Measurements from ENCODE around the gene FANCG. TPM values are rescaled to one million over a fixed set of nuclear protein-coding genes. Genes with fewer than 3 reads are reported as not detected.

The FANCG gene
- total and polyA plus RNA-seq, 3 experiments from 2014 or later, result 10.0 to 95.4 (median 90.6) TPM

GRCh38 chr9:35102769-35103659 lies 23.3 kb upstream of the FANCG start, which contains the start of gene STOML2:
Gene STOML2, minus strand, starts transcription at chr9:35103131. Its CDS starts 37 bp downstream, at chr9:35103094.
- H3K9me3 Mint-ChIP-seq, result no peaks in the 10 kb centered on the region
- peaks cover 0 to 60% (median 4%) of the 10 kb centered on the region in 3 donors for H3K36me3 Mint-ChIP-seq
- ChIA-PET CTCF (interaction anchor here (0.8 to 7.5 kb wide), 11 partner anchors 8 to 555 kb away, joined by 3 to 50 read pairs (median 4); partner anchors contain the start of genes ATOSB, CCDC107, FANCG and RMRP), POLR2A (interaction anchor here (0.5 to 1.6 kb wide), 8 partner anchors 9 to 561 kb away, joined by 3 to 8 read pairs (median 6); partner anchors contain the start of genes ATOSB, FANCG and VCP)
- Histone ChIP-seq H3K9me3 (ENCODE audit: low read length) (no peaks in the 10 kb centered on the region), H3K27me3 (ENCODE audit: insufficient read depth, low read length, poor library complexity, severe bottlenecking) (no peaks in the 10 kb centered on the region), H3K4me3 (ENCODE audit: low read length) (peak within 1 kb of the TSS; percentile 80), H3K4me1 (ENCODE audit: insufficient read depth, low read length) (peaks cover 15% of the 10 kb centered on the region), H3K27ac (ENCODE audit: low read depth, low read length) (peak within 1 kb of the TSS; percentile 86), H3K36me3 (ENCODE audit: insufficient read depth, low read length) (peaks cover 16% of the 10 kb centered on the region)
- peak within 1 kb of the TSS; percentile 80 to 100 (median 99) for H3K27ac Mint-ChIP-seq
- peak; percentile 85 to 95 (median 91) for DNase-seq
- peaks cover 0 to 2% of the 10 kb centered on the region in 2 donors for H3K27me3 Mint-ChIP-seq
- peaks cover 28 to 35% (median 33%) of the 10 kb centered on the region in 3 donors for H3K4me1 Mint-ChIP-seq
- H3K4me3 Mint-ChIP-seq, result peak within 1 kb of the TSS; percentile 84 to 98 (median 90)

GRCh38 chr9:35102465-35102768 lies 22.7 kb upstream of the FANCG start:
- POLR2A ChIA-PET, result interaction anchor here (0.5 to 1.6 kb wide), 4 partner anchors 9 to 562 kb away, joined by 3 to 8 read pairs (median 7); partner anchors contain the start of genes ATOSB and VCP
- H3K4me1 Mint-ChIP-seq, result peaks cover 32 to 38% (median 36%) of the 10 kb centered on the region in 3 donors
- H3K27ac ChIP-seq (ENCODE audit: low read depth, low read length), result peak overlapping the region; percentile 86
- H3K36me3 ChIP-seq (ENCODE audit: insufficient read depth, low read length), result peaks cover 16% of the 10 kb centered on the region
- peak overlapping the region; percentile 80 for H3K4me3 ChIP-seq (ENCODE audit: low read length)
- CTCF ChIA-PET, result interaction anchor here (1.1 to 7.5 kb wide), 6 partner anchors 7 to 556 kb away, joined by 4 to 50 read pairs (median 8); partner anchors contain the start of genes ATOSB, CCDC107, FANCG and RMRP
- H3K4me3 Mint-ChIP-seq, result peak overlapping the region; percentile 84 to 98 (median 90)
- H3K9me3 Mint-ChIP-seq, result no peaks in the 10 kb centered on the region
- H3K27ac Mint-ChIP-seq, result peak overlapping the region; percentile 80 to 100 (median 99)
- H3K36me3 Mint-ChIP-seq, result peaks cover 0 to 60% (median 4%) of the 10 kb centered on the region in 3 donors
- no peak for DNase-seq
- H3K4me1 ChIP-seq (ENCODE audit: insufficient read depth, low read length), result peaks cover 15% of the 10 kb centered on the region
- H3K9me3 ChIP-seq (ENCODE audit: low read length), result no peaks in the 10 kb centered on the region
- peaks cover 0 to 2% of the 10 kb centered on the region in 2 donors for H3K27me3 Mint-ChIP-seq
- H3K27me3 ChIP-seq (ENCODE audit: insufficient read depth, low read length, poor library complexity, severe bottlenecking), result no peaks in the 10 kb centered on the region

GRCh38 chr9:35097573-35097972 lies 17.8 kb upstream of the FANCG start:
- H3K4me1 Mint-ChIP-seq, result peaks cover 44 to 56% (median 54%) of the 10 kb centered on the region in 3 donors
- Histone ChIP-seq H3K27me3 (ENCODE audit: insufficient read depth, low read length, poor library complexity, severe bottlenecking) (no peaks in the 10 kb centered on the region), H3K9me3 (ENCODE audit: low read length) (no peaks in the 10 kb centered on the region), H3K4me1 (ENCODE audit: insufficient read depth, low read length) (peaks cover 23% of the 10 kb centered on the region), H3K27ac (ENCODE audit: low read depth, low read length) (no peak overlapping the region), H3K36me3 (ENCODE audit: insufficient read depth, low read length) (peaks cover 24% of the 10 kb centered on the region), H3K4me3 (ENCODE audit: low read length) (no peak overlapping the region)
- no peaks in the 10 kb centered on the region for H3K27me3 Mint-ChIP-seq
- H3K27ac Mint-ChIP-seq, result peak overlapping the region in 6 of 8 donors; percentile 51 to 82 (median 74)
- peak overlapping the region; percentile 6 to 88 (median 56) for H3K4me3 Mint-ChIP-seq
- no peak for DNase-seq
- ChIA-PET POLR2A (interaction anchor here (1.0 kb wide), 1 partner anchor 26 kb away, joined by 3 read pairs; no protein-coding TSS in a partner anchor), CTCF (interaction anchor here (1.2 to 5.4 kb wide), 6 partner anchors 17 to 198 kb away, joined by 6 to 51 read pairs (median 10); partner anchors contain the start of genes FANCG and VCP)
- H3K9me3 Mint-ChIP-seq, result no peaks in the 10 kb centered on the region
- H3K36me3 Mint-ChIP-seq, result peaks cover 0 to 58% (median 7%) of the 10 kb centered on the region in 3 donors

GRCh38 chr9:35096035-35096849 lies 16.5 kb upstream of the FANCG start, which contains the start of gene PIGO:
Gene PIGO, minus strand, starts transcription at chr9:35096591. Its CDS starts 1,026 bp downstream, at chr9:35095565.
- Histone ChIP-seq H3K9me3 (ENCODE audit: low read length) (no peaks in the 10 kb centered on the region), H3K4me3 (ENCODE audit: low read length) (peak within 1 kb of the TSS; percentile 81), H3K27me3 (ENCODE audit: insufficient read depth, low read length, poor library complexity, severe bottlenecking) (no peaks in the 10 kb centered on the region), H3K27ac (ENCODE audit: low read depth, low read length) (peak within 1 kb of the TSS; percentile 93), H3K36me3 (ENCODE audit: insufficient read depth, low read length) (peaks cover 32% of the 10 kb centered on the region), H3K4me1 (ENCODE audit: insufficient read depth, low read length) (peaks cover 15% of the 10 kb centered on the region)
- peak within 1 kb of the TSS; percentile 81 to 93 (median 86) for H3K4me3 Mint-ChIP-seq
- H3K36me3 Mint-ChIP-seq, result peaks cover 0 to 63% (median 7%) of the 10 kb centered on the region in 3 donors
- H3K4me1 Mint-ChIP-seq, result peaks cover 35 to 43% (median 42%) of the 10 kb centered on the region in 3 donors
- H3K27me3 Mint-ChIP-seq, result no peaks in the 10 kb centered on the region
- POLR2A ChIA-PET, result interaction anchor here (1.0 to 1.3 kb wide), 3 partner anchors 15 to 24 kb away, joined by 3 to 5 read pairs (median 4); partner anchors contain the start of genes FANCG and VCP
- CTCF ChIA-PET, result interaction anchor here (0.6 to 5.4 kb wide), 20 partner anchors 7 to 197 kb away, joined by 3 to 51 read pairs (median 8); partner anchors contain the start of genes ATOSB, FANCG, STOML2 and VCP
- H3K27ac Mint-ChIP-seq, result peak within 1 kb of the TSS; percentile 87 to 99 (median 95)
- peak; percentile 83 to 93 (median 87) for DNase-seq
- no peaks in the 10 kb centered on the region for H3K9me3 Mint-ChIP-seq

GRCh38 chr9:35091536-35091935 lies 11.8 kb upstream of the FANCG start:
- peaks cover 54% of the 10 kb centered on the region for H3K36me3 ChIP-seq (ENCODE audit: insufficient read depth, low read length)

GRCh38 chr9:35089434-35089833 lies 9.7 kb upstream of the FANCG start:
- H3K9me3 ChIP-seq (ENCODE audit: low read length), result no peaks in the 10 kb centered on the region
- Mint-ChIP-seq H3K36me3 (peaks cover 0 to 80% (median 19%) of the 10 kb centered on the region in 3 donors), H3K27me3 (no peaks in the 10 kb centered on the region), H3K4me3 (no peak overlapping the region), H3K4me1 (peaks cover 10 to 20% (median 12%) of the 10 kb centered on the region in 3 donors), H3K27ac (no peak overlapping the region), H3K9me3 (no peaks in the 10 kb centered on the region)
- no peaks in the 10 kb centered on the region for H3K27me3 ChIP-seq (ENCODE audit: insufficient read depth, low read length, poor library complexity, severe bottlenecking)
- no peak overlapping the region for H3K27ac ChIP-seq (ENCODE audit: low read depth, low read length)
- no peak for DNase-seq
- no peaks in the 10 kb centered on the region for H3K4me1 ChIP-seq (ENCODE audit: insufficient read depth, low read length)
- ChIA-PET POLR2A (no interaction called here), CTCF (no interaction called here)
- H3K4me3 ChIP-seq (ENCODE audit: low read length), result no peak overlapping the region
- H3K36me3 ChIP-seq (ENCODE audit: insufficient read depth, low read length), result peaks cover 54% of the 10 kb centered on the region

More at GRCh38 chr9:35091536-35091935, 11.8 kb upstream of the FANCG start:
- H3K36me3 Mint-ChIP-seq, result peaks cover 0 to 84% (median 15%) of the 10 kb centered on the region in 3 donors
- H3K9me3 ChIP-seq (ENCODE audit: low read length), result no peaks in the 10 kb centered on the region
- CTCF ChIA-PET, result interaction anchor here (1.3 to 2.7 kb wide), 3 partner anchors 11 to 192 kb away, joined by 4 to 14 read pairs (median 5); partner anchors contain the start of genes FANCG and VCP
- H3K4me3 Mint-ChIP-seq, result peak overlapping the region in 1 of 7 donors; percentile 34
- H3K27ac ChIP-seq (ENCODE audit: low read depth, low read length), result no peak overlapping the region
- H3K27ac Mint-ChIP-seq, result no peak overlapping the region
- peaks cover 18 to 26% (median 26%) of the 10 kb centered on the region in 3 donors for H3K4me1 Mint-ChIP-seq
- no peaks in the 10 kb centered on the region for H3K9me3 Mint-ChIP-seq
- H3K4me1 ChIP-seq (ENCODE audit: insufficient read depth, low read length), result peaks cover 10% of the 10 kb centered on the region
- H3K27me3 ChIP-seq (ENCODE audit: insufficient read depth, low read length, poor library complexity, severe bottlenecking), result no peaks in the 10 kb centered on the region
- POLR2A ChIA-PET, result no interaction called here
- H3K4me3 ChIP-seq (ENCODE audit: low read length), result no peak overlapping the region
- H3K27me3 Mint-ChIP-seq, result no peaks in the 10 kb centered on the region
- DNase-seq, result no peak

- Mint-ChIP-seq H3K9me3 (no peaks in the 10 kb centered on the region), H3K4me3 (no peak overlapping the region), H3K27me3 (no peaks in the 10 kb centered on the region), H3K36me3 (peaks cover 0 to 37% (median 10%) of the 10 kb centered on the region in 3 donors), H3K4me1 (peaks cover 8 to 14% (median 10%) of the 10 kb centered on the region in 3 donors), H3K27ac (peak overlapping the region in 4 of 8 donors; percentile 13 to 58 (median 40))
- Histone ChIP-seq H3K27me3 (ENCODE audit: insufficient read depth, low read length, poor library complexity, severe bottlenecking) (no peaks in the 10 kb centered on the region), H3K27ac (ENCODE audit: low read depth, low read length) (no peak overlapping the region), H3K4me1 (ENCODE audit: insufficient read depth, low read length) (no peaks in the 10 kb centered on the region), H3K36me3 (ENCODE audit: insufficient read depth, low read length) (peaks cover 19% of the 10 kb centered on the region), H3K9me3 (ENCODE audit: low read length) (no peaks in the 10 kb centered on the region), H3K4me3 (ENCODE audit: low read length) (no peak overlapping the region)
- DNase-seq, result peak in 1 of 5 donors; percentile 4
- ChIA-PET POLR2A (no interaction called here), CTCF (interaction anchor here (1.1 to 1.7 kb wide), 2 partner anchors 10 to 12 kb away, joined by 3 to 4 read pairs; partner anchors contain the start of gene PIGO)
Measured at GRCh38 chr9:35085078-35085477, 5.3 kb upstream of the FANCG start.
